SK-N-SH treated with all-trans-retinoic acid at 6 μM for 48 hours (cell line): Measurements from ENCODE around the gene LGI2.
"Not testable (repeated sequence)": the region's sequence is repeated elsewhere in the genome, so short reads cannot be mapped to it uniquely, and the experiment has no call there.

Source experiments
- ATAC-seq: fragments of 200-7000 bp; cut with Tn5 transposase; 3 replicates; pipeline ENCODE4 v1.9.1; 2020; ENCODE audit warnings: mild to moderate bottlenecking, moderate library complexity
- ARNTL ChIP-seq: fragments of 450-650 bp; formaldehyde crosslinking; IDR thresholded peaks from 2 replicates; pipeline ENCODE4 v1.5.0; 2020; ENCODE audit warnings: low read depth, mild to moderate bottlenecking, moderate library complexity, borderline replicate concordance
- BACH2 ChIP-seq: fragments of 250-450 bp; sonication (Bioruptor Pico); IDR thresholded peaks from 2 replicates; pipeline ENCODE4 v1.9.0; 2021; ENCODE audit warnings: mild to moderate bottlenecking, borderline replicate concordance
- CREB5 ChIP-seq: fragments of 250-450 bp; sonication (Bioruptor Pico); IDR thresholded peaks from 2 replicates; pipeline ENCODE4 v1.5.1; 2020; ENCODE audit warnings: low read depth, mild to moderate bottlenecking, moderate library complexity
- CSDC2 ChIP-seq: fragments of 250-450 bp; sonication (Bioruptor Pico); IDR thresholded peaks from 2 replicates; pipeline ENCODE4 v1.5.0; 2020; ENCODE audit warnings: mild to moderate bottlenecking, moderate library complexity
- CSRNP3 ChIP-seq: fragments of 250-450 bp; sonication (Bioruptor Pico); IDR thresholded peaks from 2 replicates; pipeline ENCODE4 v1.5.1; 2021; ENCODE audit warnings: mild to moderate bottlenecking, moderate library complexity
- ESRRG ChIP-seq: fragments of 250-450 bp; sonication (Bioruptor Pico); IDR thresholded peaks from 2 replicates; pipeline ENCODE4 v1.6.1; 2021; ENCODE audit warnings: mild to moderate bottlenecking
- GLIS3 ChIP-seq: fragments of 250-450 bp; sonication (Bioruptor Pico); IDR thresholded peaks from 2 replicates; pipeline ENCODE4 v1.5.0; 2020; ENCODE audit warnings: mild to moderate bottlenecking, moderate library complexity
- ISL1 ChIP-seq: fragments of 250-450 bp; sonication (Bioruptor Pico); IDR thresholded peaks from 2 replicates; pipeline ENCODE4 v2.1.2; 2022; ENCODE audit warnings: mild to moderate bottlenecking, moderate library complexity
- POU6F1 ChIP-seq: fragments of 250-450 bp; sonication (Bioruptor Pico); IDR thresholded peaks from 2 replicates; pipeline ENCODE4 v1.8.0; 2021; ENCODE audit warnings: low read depth, mild to moderate bottlenecking, moderate library complexity, borderline replicate concordance
- PPARA ChIP-seq: fragments of 250-450 bp; sonication (Bioruptor Pico); IDR thresholded peaks from 2 replicates; pipeline ENCODE4 v1.5.0; 2020; ENCODE audit warnings: mild to moderate bottlenecking, borderline replicate concordance
- RARB ChIP-seq: fragments of 250-450 bp; sonication (Bioruptor Pico); IDR thresholded peaks from 2 replicates; pipeline ENCODE4 v1.8.0; 2021; ENCODE audit warnings: mild to moderate bottlenecking, moderate library complexity
- SNAI2 ChIP-seq: fragments of 250-450 bp; sonication (Bioruptor Pico); IDR thresholded peaks from 2 replicates; pipeline ENCODE4 v1.5.0; 2020; ENCODE audit warnings: mild to moderate bottlenecking, moderate library complexity
- TCF4 ChIP-seq: fragments of 250-450 bp; sonication (Bioruptor Pico); IDR thresholded peaks from 2 replicates; pipeline ENCODE4 v1.8.0; 2021; ENCODE audit warnings: mild to moderate bottlenecking, moderate library complexity, borderline replicate concordance
- TOX ChIP-seq: fragments of 250-450 bp; sonication (Bioruptor Pico); IDR thresholded peaks from 2 replicates; pipeline ENCODE4 v1.8.0; 2021; ENCODE audit warnings: mild to moderate bottlenecking, moderate library complexity, borderline replicate concordance
- TSHZ2 ChIP-seq: fragments of 250-450 bp; sonication (Bioruptor Pico); IDR thresholded peaks from 2 replicates; pipeline ENCODE4 v1.5.0; 2020; ENCODE audit warnings: mild to moderate bottlenecking, moderate library complexity
- ZC3H10 ChIP-seq: fragments of 250-450 bp; sonication (Bioruptor Pico); IDR thresholded peaks from 2 replicates; pipeline ENCODE4 v1.5.1; 2021; ENCODE audit warnings: mild to moderate bottlenecking, moderate library complexity
- ZFP3 ChIP-seq: fragments of 250-450 bp; sonication (Bioruptor Pico); IDR thresholded peaks from 2 replicates; pipeline ENCODE4 v1.5.0; 2020; ENCODE audit warnings: mild to moderate bottlenecking, moderate library complexity
- ZFP30 ChIP-seq: fragments of 450-650 bp; formaldehyde crosslinking; IDR thresholded peaks from 2 replicates; pipeline ENCODE4 v1.5.0; 2022; ENCODE audit warnings: mild to moderate bottlenecking, moderate library complexity
- ZNF565 ChIP-seq: fragments of 450-650 bp; formaldehyde crosslinking; conservative IDR thresholded peaks from 2 replicates; pipeline ENCODE4 v1.5.0; 2020; ENCODE audit warnings: low read depth, mild to moderate bottlenecking, moderate library complexity
- ZNF70 ChIP-seq: fragments of 450-650 bp; formaldehyde crosslinking; IDR thresholded peaks from 2 replicates; pipeline ENCODE4 v1.5.0; 2020; ENCODE audit warnings: mild to moderate bottlenecking, moderate library complexity
- ZNF8 ChIP-seq: fragments of 450-650 bp; formaldehyde crosslinking; IDR thresholded peaks from 2 replicates; pipeline ENCODE4 v1.5.0; 2020; ENCODE audit warnings: mild to moderate bottlenecking, moderate library complexity

Gene LGI2

GRCh38 chr4:25059791-25060190, 29.0 kb upstream of the LGI2 start:
- no peak for ATAC-seq
- TF ChIP-seq ZC3H10 (CRISPR knock-in tag) (no peak), ESRRG (CRISPR knock-in tag) (no peak), CREB5 (CRISPR knock-in tag) (no peak), TCF4 (no peak)

- no peak for ATAC-seq
- TF ChIP-seq GLIS3 (CRISPR knock-in tag) (no peak), TCF4 (no peak), TSHZ2 (no peak), ARNTL (CRISPR knock-in tag) (no peak), ESRRG (CRISPR knock-in tag) (no peak), ISL1 (CRISPR knock-in tag) (no peak)
These were observed 28.1 kb upstream of the LGI2 start for GRCh38 chr4:25058796-25059195.

- no peak for TF ChIP-seq GLIS3 (CRISPR knock-in tag)
- no peak for TF ChIP-seq ZFP30
- no peak for TF ChIP-seq ZNF70
- TF ChIP-seq PPARA (CRISPR knock-in tag) = no peak
- TF ChIP-seq CSRNP3 (CRISPR knock-in tag) = no peak
- no peak for TF ChIP-seq CREB5 (CRISPR knock-in tag)
- TF ChIP-seq ARNTL (CRISPR knock-in tag) = no peak
- TF ChIP-seq POU6F1 (CRISPR knock-in tag) = no peak
- no peak for TF ChIP-seq ZFP3 (CRISPR knock-in tag)
- no peak for TF ChIP-seq ISL1 (CRISPR knock-in tag)
- TF ChIP-seq TCF4 = no peak
- TF ChIP-seq ZNF8 = no peak
- no peak for TF ChIP-seq CSDC2 (CRISPR knock-in tag)
- no peak for TF ChIP-seq SNAI2 (CRISPR knock-in tag)
- no peak for TF ChIP-seq BACH2 (CRISPR knock-in tag)
- no peak for TF ChIP-seq ZNF565 (CRISPR knock-in tag)
- TF ChIP-seq TOX (CRISPR knock-in tag) = no peak
- TF ChIP-seq TSHZ2 = no peak
- no peak for TF ChIP-seq RARB (CRISPR knock-in tag)
- no peak for ATAC-seq
These were observed 26.6 kb upstream of the LGI2 start for GRCh38 chr4:25057299-25057698.

- ATAC-seq = not testable (repeated sequence)
These were observed 21.3 kb upstream of the LGI2 start for GRCh38 chr4:25052037-25052436.
